HG03460 (cell line): Measurements from ENCODE around the gene PCIF1.
"Not testable (repeated sequence)": the region's sequence is repeated elsewhere in the genome, so short reads cannot be mapped to it uniquely, and the experiment has no call there.

Experiments used
- ATAC-seq: cut with Tn5 transposase; IDR thresholded peaks from one replicate; pipeline ENCODE4 v1.9.1; 2021; ENCODE audit not compliant: unreplicated experiment

Gene PCIF1

DNA sequence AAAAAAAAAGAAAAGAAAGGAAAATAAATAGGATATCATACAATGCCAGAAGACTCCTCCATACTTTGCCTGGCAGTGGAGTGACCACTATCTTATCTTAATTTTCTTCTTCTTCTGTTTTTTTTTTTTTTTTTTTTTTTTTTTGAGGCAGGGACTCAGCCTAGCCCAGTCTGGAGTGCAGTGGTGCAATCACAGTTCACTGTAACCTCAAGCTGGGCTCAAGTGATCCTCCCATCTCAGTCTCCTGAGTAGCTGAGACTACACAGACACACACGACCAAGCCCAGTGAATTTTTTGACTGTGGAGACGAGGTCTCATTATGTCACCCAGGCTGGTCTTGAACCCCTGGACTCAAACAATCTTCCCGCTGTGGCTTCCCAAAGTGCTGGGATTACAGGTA is 57.1 kb downstream of the PCIF1 start:
- ATAC-seq, result no peak

DNA sequence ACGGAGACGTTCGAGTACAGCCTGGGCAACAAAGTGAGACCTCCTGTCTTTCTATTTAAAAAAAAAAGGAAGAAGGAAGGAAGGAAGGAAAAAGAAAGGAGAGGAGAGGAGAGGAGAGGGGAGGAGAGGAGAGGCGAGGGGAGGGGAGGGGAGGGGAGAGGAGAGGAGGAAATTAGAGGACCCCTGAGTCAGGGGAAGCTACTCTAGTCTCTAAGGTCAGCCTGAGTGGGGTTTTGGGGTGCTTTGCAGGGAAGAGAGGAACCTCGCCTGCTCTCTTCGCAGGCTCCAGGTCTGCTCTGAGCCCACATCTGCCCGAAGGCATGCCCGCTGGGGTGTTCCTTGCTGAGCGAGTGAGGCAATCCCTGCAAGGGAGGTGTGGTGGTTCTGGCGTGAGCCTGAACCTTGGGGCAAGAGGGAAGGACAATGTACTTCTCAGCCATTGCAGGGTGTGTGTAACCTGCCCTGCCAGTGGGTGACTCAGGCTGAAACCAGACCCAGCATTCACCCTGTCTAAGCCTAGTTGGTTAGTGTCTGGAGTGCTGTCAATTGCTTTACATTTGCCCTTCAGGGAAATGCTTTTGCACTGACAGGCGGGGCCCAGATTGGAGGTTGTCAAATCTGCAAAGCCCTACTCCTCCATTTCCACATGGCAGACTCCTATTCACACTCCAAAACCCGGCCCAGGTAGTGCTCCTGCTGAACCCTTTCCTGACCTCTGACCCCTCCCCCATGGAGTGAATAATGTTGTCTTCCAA is 58.9 kb downstream of the PCIF1 start:
- ATAC-seq, result no peak

DNA sequence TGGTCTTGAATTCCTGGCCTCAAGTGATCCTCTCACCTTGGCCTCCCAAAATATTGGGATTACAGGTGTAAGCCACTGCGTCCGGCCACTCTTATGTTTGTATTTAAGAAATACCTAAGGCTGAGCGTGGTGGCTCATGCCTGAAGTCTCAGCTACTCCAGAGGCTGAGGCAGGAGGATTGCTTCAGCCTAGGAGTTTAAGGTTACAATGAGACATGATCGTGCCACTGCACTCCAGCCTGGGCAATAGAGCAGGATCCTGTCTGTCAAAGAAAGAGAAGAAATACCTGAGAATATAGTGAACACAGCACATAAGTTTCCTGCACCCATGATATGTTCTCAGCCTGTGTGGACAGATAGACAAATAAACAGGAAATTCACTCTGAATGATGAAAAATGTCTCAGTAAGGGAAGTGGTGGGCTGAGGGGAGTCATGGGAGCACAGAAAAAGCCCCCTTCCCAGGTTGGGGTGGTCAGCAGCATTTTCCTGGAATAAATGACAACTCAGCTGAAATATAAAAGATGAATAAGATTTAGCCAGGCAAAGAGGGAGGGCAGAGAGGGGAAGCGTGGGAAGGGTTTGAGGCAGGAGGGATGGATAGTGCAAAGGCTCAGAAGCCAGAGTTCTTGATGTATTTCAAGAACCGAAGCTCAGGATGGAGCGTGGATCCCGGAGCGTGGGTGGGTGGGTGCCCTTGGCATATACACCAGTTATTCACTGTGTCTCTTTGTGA is 60.4 kb downstream of the PCIF1 start:
- ATAC-seq, result no peak

DNA sequence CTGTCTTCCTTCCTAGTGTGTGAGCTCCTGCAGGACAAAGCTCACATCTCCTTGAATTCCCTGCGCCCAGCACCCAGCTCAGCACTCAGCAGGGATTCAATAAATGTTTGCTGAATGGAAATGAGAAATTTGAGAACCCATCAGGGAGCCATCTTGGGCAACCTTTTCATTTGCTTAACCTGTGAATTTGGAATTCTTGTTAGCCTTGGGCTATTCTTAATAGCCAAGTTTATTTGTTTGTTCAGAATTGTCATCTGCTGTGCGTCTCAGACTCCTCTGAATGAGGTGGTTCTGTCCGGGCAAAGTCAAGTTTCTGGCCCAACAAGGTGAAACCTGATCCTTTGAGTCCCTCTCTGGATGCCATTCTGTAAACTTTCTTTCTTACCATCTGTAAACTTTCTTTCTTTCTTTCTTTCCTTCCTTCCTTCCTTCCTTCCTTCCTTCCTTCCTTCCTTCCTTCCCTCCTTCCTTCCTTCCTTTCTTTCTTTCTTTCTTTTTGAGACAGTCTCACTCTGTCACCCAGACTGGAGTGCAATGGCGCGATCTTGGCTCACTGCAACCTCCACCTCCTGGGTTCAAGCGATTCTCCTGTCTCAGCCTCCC is 61.1 kb downstream of the PCIF1 start:
- not testable (repeated sequence) for ATAC-seq

DNA sequence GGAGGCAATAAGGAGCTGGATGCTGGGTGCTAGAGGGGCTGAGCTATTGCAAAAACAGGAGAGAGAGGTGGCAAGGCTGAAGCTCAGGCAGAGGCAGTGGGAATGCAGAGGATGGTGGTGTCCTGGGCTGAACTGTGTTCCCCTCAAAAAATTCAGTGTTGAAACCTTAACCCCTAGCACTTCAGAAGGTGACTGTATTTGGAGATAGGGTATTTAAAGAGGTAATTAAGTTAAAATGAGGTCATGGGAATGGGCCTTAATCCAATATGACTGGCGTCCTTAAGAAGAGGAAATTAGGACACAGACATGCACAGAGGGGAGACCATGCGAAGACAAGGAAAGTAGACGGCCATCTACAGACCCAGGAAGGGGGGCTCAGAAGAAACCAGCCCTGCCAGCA is 62.7 kb downstream of the PCIF1 start:
- no peak for ATAC-seq
